Measurements from ENCODE around the gene CBFA2T2.

Gene CBFA2T2

DNA sequence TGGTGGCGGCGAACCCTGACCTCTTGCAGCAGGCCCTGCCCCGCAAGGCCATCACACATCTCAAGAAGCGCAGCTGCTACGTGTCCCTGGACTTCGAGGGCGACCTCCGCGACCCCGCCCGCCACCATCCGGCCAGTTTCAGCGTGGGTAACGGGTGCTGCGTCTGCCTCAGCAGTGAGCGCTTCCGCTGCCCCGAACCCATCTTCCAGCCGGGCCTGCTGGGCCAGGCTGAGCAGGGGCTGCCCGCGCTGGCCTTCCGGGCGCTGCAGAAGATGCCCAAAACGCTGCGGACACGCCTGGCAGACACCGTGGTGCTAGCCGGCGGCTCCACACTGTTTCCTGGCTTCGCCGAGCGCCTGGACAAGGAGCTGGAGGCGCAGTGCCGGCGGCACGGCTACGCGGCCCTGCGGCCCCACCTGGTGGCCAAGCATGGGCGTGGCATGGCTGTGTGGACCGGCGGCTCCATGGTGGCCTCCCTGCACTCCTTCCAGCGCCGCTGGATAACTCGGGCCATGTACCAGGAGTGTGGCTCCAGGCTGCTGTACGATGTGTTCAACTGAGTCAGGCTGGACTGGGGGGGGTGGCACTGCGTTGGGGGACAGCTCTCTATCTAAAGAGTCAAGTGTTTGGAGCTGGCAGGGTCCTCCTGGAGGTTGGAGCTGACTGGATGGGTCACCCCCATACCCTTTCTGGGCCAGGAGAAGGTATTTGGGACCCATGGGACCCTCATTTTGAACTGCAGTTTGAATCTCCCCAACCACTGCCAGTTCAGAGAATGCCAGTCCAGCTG lies 178.0 kb downstream of the CBFA2T2 start:
- Histone ChIP-seq H4K20me1 (ENCODE audit: insufficient read depth, low read length, poor library complexity, severe bottlenecking) (peaks cover 3% of the 10 kb centered on the region), H3K9me3 (ENCODE audit: insufficient read depth, low read depth, low read length) (no peaks in the 10 kb centered on the region), H3K9ac (ENCODE audit: low read depth, low read length, poor library complexity, severe bottlenecking) (no peak overlapping the region), H3K36me3 (ENCODE audit: insufficient read depth, low read length) (no peaks in the 10 kb centered on the region), H3F3A (ENCODE audit: low read depth) (no peaks in the 10 kb centered on the region), H3K9me2 (replicated peaks; ENCODE audit: low read depth, low read length) (no peaks in the 10 kb centered on the region), H3K79me2 (ENCODE audit: insufficient read depth, low read length) (no peaks in the 10 kb centered on the region), H3K4me3 (ENCODE audit: low read length, poor library complexity, severe bottlenecking) (peak overlapping the region; percentile 60), H3K27me3 (ENCODE audit: insufficient read depth, low read length, poor library complexity, severe bottlenecking) (no peaks in the 10 kb centered on the region), H2AFZ (ENCODE audit: low read length) (no peak overlapping the region), H3K4me2 (ENCODE audit: low read depth, low read length, poor library complexity, severe bottlenecking) (peak overlapping the region; percentile 59), H3K4me1 (ENCODE audit: insufficient read depth, low read length, poor library complexity, severe bottlenecking) (peaks cover 27% of the 10 kb centered on the region)
- TF ChIP-seq EZH2phosphoT487 (IDR thresholded peaks at IDR 0.05; ENCODE audit: borderline replicate concordance) (no peak), CTCF (conservative IDR thresholded peaks at IDR 0.05; ENCODE audit: low read length) (peak; percentile 74)

- Histone ChIP-seq H3K36me3 (ENCODE audit: insufficient read depth, low read length) (no peaks in the 10 kb centered on the region), H3K27me3 (ENCODE audit: insufficient read depth, low read length, poor library complexity, severe bottlenecking) (no peaks in the 10 kb centered on the region), H3K9me3 (ENCODE audit: insufficient read depth, low read depth, low read length) (no peaks in the 10 kb centered on the region), H3K4me1 (ENCODE audit: insufficient read depth, low read length, poor library complexity, severe bottlenecking) (peaks cover 29% of the 10 kb centered on the region), H3K4me3 (ENCODE audit: low read length, poor library complexity, severe bottlenecking) (no peak overlapping the region), H3K79me2 (ENCODE audit: insufficient read depth, low read length) (peaks cover 7% of the 10 kb centered on the region), H3K9me2 (replicated peaks; ENCODE audit: low read depth, low read length) (no peaks in the 10 kb centered on the region), H3K4me2 (ENCODE audit: low read depth, low read length, poor library complexity, severe bottlenecking) (no peak overlapping the region), H4K20me1 (ENCODE audit: insufficient read depth, low read length, poor library complexity, severe bottlenecking) (peaks cover 3% of the 10 kb centered on the region), H3F3A (ENCODE audit: low read depth) (no peaks in the 10 kb centered on the region), H2AFZ (ENCODE audit: low read length) (no peak overlapping the region), H3K9ac (ENCODE audit: low read depth, low read length, poor library complexity, severe bottlenecking) (no peak overlapping the region)
- no peak for TF ChIP-seq CTCF (conservative IDR thresholded peaks at IDR 0.05; ENCODE audit: low read length)
- no peak for TF ChIP-seq EZH2phosphoT487 (IDR thresholded peaks at IDR 0.05; ENCODE audit: borderline replicate concordance)
These were observed 178.7 kb downstream of the CBFA2T2 start for GRCh38 chr20:33668466-33669155.

DNA sequence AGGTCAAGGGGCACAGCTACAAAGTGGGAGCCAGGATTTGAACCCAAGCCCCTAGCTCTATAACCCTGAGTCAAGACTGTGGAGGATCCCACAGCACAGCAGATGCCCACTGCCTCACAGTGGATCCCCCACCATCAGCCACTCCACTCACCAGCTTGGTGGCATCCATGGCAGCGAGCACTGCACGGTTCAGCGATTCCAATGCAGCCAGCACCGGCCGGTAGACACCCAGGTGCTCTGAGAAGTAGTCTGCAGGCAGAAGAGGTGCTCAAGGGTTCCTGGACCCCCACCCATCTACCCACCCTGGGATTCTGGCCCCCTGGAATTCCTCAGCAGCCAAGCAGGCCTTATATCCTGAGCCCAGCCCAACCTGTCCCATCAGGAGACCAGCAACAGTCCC lies 179.3 kb downstream of the CBFA2T2 start:
- Histone ChIP-seq H3K36me3 (ENCODE audit: insufficient read depth, low read length) (no peaks in the 10 kb centered on the region), H3K9me3 (ENCODE audit: insufficient read depth, low read depth, low read length) (no peaks in the 10 kb centered on the region), H3K4me2 (ENCODE audit: low read depth, low read length, poor library complexity, severe bottlenecking) (no peak overlapping the region), H3K4me3 (ENCODE audit: low read length, poor library complexity, severe bottlenecking) (no peak overlapping the region), H3K27me3 (ENCODE audit: insufficient read depth, low read length, poor library complexity, severe bottlenecking) (no peaks in the 10 kb centered on the region), H2AFZ (ENCODE audit: low read length) (no peak overlapping the region), H4K20me1 (ENCODE audit: insufficient read depth, low read length, poor library complexity, severe bottlenecking) (peaks cover 3% of the 10 kb centered on the region), H3F3A (ENCODE audit: low read depth) (no peaks in the 10 kb centered on the region), H3K9ac (ENCODE audit: low read depth, low read length, poor library complexity, severe bottlenecking) (no peak overlapping the region), H3K79me2 (ENCODE audit: insufficient read depth, low read length) (peaks cover 10% of the 10 kb centered on the region), H3K4me1 (ENCODE audit: insufficient read depth, low read length, poor library complexity, severe bottlenecking) (peaks cover 26% of the 10 kb centered on the region), H3K9me2 (replicated peaks; ENCODE audit: low read depth, low read length) (no peaks in the 10 kb centered on the region)
- TF ChIP-seq EZH2phosphoT487 (IDR thresholded peaks at IDR 0.05; ENCODE audit: borderline replicate concordance) (no peak), CTCF (conservative IDR thresholded peaks at IDR 0.05; ENCODE audit: low read length) (no peak)

Data from Loucy (cell line).